Raji (cell line): Measurements from ENCODE around the gene ISCU.

ENCODE experiments used
- POLR2A ChIP-seq: IDR thresholded peaks from 2 replicates; pipeline ENCODE4 v1.6.1; 2011; ENCODE audit warnings: low read depth, low read length, control low read depth; ENCODE audit not compliant: insufficient read depth

Gene ISCU

GRCh38 chr12:108610856-108611605 lies 48.6 kb downstream of the ISCU start:
- no peak for TF ChIP-seq POLR2A

DNA sequence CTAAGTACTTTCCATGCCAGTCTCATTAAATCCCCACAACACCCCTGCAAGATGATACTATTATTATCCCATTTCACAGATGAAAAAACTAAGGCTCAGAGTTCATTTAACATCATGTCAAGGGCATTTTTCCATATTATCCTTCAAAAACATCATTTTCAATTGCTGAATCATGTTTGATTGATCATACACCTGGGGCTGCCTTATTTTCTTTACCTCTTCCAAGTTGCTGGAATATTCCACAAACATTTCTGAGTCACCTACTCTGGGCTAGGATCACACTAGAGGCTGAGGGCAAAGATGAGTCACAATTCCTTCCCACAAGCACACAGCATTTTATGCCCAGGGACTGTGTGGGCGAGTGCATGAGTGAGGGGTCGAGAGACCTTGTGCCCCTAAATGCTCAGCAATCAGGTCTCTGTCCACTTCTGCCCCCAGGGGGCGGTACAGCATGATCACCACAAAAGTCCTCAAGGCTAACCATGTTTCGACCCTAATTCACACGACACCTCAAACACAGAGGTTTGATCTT lies 49.6 kb downstream of the ISCU start:
- no peak for TF ChIP-seq POLR2A

DNA sequence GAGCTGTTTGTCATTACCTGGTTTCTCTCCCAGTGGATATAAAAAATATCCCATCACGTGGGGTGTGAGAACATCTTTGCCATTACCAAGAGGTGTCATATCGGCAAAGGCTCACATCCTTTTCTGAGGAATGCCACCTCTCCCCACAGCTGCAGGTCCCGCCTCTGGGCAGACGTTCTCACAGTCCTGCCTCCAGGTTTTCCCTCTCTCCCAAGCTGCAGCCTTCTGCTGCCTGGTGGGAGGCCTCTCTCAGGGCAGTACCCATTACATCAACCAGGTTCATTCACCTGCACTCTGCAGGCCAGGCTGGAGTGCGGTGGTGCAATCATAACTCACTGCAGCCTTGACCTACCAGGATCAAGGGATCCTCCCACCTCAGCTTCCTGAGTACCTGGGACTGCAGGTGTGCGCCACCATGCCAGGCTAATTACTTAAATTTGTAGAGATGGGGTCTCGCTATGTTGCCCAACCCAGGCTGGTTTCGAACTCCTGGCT lies 50.4 kb downstream of the ISCU start:
- TF ChIP-seq POLR2A: no peak

GRCh38 chr12:108613548-108613947 lies 51.2 kb downstream of the ISCU start:
- TF ChIP-seq POLR2A: no peak

GRCh38 chr12:108614041-108614440 lies 51.6 kb downstream of the ISCU start:
- TF ChIP-seq POLR2A: no peak

DNA sequence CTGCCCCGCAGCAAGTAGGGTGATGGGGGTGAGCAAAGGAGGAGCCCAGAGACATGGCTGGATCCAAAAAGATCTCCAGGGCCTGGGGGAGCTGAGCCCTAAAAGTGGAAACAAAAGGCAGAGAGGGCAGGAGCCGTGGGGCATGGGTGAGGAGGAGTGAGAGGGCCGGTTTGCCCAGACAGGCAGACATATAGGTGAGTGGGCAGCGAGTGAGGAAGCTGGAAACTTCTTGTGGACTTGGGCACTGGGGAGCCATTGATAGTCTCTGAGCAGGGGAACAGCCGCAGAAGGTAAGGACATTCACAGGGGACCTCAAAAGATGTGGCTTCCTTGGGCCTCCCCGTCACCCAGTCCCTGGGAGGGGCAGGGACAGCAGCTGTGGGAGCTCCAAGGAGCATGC lies 52.2 kb downstream of the ISCU start:
- TF ChIP-seq POLR2A: no peak

DNA sequence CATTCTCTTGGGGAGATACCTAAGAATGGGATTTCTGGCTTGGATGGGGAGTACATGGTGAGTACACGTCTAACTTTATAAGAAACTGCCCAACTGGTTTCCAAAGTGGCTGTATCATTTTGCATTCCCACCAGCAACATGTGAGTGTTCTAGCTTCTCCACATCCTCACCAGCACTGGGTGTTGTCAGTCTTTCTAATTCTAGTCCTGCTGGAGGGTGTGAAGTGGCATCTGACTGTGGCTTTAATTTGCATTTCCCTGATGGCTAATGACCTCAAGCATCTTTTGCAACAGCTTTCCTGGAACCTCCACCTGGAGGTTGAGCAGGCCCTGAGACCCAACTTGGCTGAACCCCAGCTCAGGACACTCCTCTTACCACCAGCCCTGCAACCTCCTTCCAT lies 53.5 kb downstream of the ISCU start:
- TF ChIP-seq POLR2A: no peak

DNA sequence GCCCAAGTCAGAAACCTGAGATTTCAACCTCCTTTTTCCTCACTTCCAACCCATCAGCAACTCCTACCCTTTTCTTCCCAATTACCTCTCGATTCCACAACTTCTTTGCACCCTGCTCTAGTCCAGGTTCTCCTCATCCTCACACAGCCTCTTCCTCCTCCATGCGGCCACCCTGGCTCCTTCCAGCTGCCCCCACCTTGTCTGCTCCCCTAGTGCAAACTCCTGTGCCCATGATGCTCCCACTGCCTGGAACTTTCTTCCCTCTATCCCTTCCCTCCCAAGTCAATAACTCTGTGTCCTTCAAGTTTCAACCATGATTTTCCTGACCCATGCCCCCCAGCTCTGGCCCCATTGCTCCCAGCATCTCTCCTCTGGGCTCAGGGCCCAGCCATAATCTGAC lies 54.0 kb downstream of the ISCU start:
- no peak for TF ChIP-seq POLR2A

- no peak for TF ChIP-seq POLR2A
Measured at GRCh38 chr12:108616941-108617858, 54.8 kb downstream of the ISCU start.

GRCh38 chr12:108618079-108618952 lies 55.9 kb downstream of the ISCU start:
- TF ChIP-seq POLR2A: no peak
